Stimulated activated CD4-positive, alpha-beta T cell treated with anti-CD3 and anti-CD28 coated beads, Interleukin-12 subunit alpha, Interleukin-12 subunit beta, amount 100 ng/mL, for 48 hours (primary cell): ENCODE results near the gene VSIR.

ENCODE experiments used
- DNase-seq, 3 donors: peaks; one replicate each; pipeline ENCODE4 v3.0.0-alpha.2; 2020; ENCODE audit warnings: low read depth in 2 of 3, low spot score in 1 of 3

VSIR gene

DNA sequence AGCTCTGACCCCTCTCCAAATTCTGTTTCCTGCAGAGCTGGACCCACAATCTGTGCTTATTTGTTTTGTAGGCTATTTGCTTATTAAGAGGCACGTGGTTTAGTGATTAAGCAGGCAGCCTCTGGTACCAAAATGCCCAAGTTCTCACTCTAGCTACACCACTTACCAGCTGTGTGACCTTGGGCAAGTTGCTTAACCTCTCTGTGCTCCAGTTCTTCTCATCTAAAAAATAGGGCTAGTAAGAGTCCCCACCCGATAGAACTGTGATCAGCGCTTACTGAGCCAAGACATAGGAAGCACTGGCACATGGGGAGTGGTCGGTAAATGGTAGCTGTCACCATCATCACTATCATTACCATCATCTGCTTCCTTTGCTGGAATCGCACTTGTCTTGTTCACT lies 74.6 kb downstream of the VSIR start:
- no peak for DNase-seq

- DNase-seq = peak in 1 of 3 donors; percentile 46
Measured at GRCh38 chr10:71697938-71698709, 75.2 kb downstream of the VSIR start.
